ENCODE measurements around the gene WDFY2.
A peak's percentile ranks its signal among the peaks of the same experiment; 100 is the strongest.
"Not testable (repeated sequence)": the region's sequence is repeated elsewhere in the genome, so short reads cannot be mapped to it uniquely, and the experiment has no call there.

WDFY2 gene

DNA sequence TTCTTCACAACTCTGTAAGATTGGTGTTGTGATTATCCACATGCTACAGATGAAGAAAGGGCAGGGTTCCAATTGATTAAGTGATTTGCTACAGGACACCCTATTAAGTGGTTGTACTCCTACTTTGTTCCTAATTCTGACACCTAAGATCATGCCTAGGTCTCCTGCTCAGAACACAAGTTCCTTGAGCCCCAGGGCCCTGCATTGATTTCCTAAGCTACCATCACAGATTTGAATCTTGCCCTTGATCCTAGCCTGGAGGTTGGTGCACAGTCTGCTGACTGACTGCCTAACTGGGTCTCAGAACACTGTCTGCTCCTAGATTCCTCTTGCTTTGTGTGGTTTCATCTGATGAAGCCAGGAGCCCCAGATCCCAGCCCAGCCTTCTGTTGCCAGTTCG, 19.6 kb upstream of the WDFY2 start:
- DNase-seq, result no peak

- DNase-seq, result not testable (repeated sequence)
These were observed 15.3 kb upstream of the WDFY2 start for GRCh38 chr13:51569001-51569400.

DNA sequence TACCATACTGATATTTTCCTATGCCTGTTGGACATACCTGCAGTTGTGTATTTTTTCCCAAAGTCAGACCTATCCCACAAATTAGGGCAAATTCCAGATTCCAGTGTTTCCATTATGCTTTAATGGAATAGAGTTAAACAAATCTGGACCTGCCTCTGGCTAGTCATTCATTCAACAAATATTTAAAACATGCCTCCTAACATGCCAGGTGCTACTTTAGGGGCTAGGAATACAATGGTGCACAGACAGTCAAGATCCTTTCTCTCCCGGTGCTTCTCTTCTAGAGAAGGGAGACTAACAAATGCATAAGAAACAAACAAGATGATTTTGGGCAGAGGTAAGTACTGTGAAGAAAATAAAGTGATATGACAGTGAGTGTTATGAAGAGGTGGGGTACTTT, 7.5 kb upstream of the WDFY2 start:
- no peak for DNase-seq

DNA sequence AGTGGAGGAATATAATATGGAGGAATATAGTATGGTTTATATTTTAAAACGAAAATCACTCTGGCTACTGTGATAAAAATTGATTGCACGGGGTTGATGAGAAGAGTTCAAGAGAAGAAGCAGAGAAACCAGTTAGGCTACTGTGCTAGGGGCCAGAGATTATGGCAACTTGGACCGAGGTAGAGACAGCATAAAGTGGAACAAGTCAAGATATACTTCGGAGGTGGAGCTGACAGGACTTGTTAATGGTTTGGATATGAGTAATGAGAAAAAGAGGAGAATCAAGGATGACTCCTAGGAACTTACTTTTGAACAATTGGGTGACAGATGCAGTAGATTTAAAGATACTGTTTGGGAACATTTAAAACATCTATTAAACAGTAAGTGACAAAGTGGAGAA, 6.6 kb upstream of the WDFY2 start:
- no peak for DNase-seq

GRCh38 chr13:51579676-51580075, 4.6 kb upstream of the WDFY2 start:
- DNase-seq, result no peak

DNA sequence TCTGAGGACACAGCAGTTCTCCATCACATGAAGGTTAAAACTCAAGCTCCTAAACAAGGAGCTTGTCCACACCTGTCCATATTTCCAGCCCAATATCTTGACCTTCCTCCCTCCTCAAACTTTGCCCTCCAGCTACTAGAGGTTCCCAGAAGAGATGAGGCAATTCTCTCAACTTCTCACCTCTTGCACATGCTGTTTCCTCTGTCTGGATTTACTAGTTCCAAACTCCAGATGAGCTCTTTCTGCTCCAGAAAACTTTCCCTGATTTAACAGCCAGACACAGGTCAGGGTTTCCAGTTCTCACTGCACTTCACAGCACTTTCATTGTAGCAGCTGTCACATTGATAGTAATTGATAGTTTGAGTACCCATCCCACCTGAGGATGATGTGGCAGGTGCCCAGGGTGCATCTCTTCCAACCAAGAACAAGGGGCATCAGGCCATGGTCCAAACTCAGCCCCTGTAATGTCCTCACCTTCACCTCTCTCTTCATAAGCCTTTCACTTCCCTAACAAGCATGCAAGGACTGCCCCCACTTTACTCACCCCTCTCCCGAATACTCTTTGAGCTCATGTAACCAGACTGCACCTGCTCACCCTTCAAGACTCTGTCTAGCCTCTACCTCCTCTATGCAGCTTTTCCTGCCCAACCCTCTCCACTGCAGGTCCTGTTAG, 3.0 kb upstream of the WDFY2 start:
- no peak for DNase-seq

DNA sequence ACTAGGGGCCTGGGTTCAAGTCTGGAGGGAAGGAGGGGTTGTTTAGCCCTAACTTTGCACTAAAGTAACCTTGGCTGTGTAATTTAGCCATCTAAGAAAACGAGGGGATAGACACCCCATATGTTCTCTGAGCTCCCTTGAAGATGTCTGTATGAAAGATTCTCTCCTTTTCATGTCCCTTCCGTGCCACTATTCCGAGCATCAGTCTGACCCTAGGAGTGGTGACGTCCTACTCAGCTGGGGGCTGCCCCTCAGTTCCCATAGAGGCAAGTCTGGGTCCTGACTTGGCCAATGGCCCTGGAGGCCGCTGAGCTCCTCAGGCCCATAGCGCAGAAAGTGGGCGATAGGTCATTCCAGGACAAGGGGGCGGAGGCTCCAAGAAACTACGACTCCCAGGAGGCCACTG, 790 bp upstream of the WDFY2 start:
- DNase-seq, result no peak

GRCh38 chr13:51584731-51585672, 740 bp downstream of the WDFY2 start:
- DNase-seq, result peak; percentile 65

DNA sequence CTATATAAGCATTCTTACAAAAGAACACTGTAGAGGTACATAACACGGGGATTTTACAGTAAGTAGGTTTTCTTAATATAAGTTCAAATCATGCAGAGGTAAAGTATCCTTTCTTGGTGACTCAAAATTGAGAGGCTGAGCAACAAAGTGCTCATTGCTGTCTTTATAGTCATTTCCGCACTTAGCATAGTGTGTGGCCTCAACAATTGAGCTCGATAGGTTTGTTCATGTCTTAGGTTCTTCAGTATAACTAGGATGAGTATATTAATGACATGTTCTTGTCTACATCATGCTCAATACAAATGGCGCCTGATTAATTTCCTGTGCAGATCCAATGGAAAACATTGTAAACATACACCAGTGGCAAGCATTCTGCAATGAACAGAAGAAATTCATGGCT, 1.4 kb downstream of the WDFY2 start:
- no peak for DNase-seq

GRCh38 chr13:51587372-51587771, 3.1 kb downstream of the WDFY2 start:
- no peak for DNase-seq

DNA sequence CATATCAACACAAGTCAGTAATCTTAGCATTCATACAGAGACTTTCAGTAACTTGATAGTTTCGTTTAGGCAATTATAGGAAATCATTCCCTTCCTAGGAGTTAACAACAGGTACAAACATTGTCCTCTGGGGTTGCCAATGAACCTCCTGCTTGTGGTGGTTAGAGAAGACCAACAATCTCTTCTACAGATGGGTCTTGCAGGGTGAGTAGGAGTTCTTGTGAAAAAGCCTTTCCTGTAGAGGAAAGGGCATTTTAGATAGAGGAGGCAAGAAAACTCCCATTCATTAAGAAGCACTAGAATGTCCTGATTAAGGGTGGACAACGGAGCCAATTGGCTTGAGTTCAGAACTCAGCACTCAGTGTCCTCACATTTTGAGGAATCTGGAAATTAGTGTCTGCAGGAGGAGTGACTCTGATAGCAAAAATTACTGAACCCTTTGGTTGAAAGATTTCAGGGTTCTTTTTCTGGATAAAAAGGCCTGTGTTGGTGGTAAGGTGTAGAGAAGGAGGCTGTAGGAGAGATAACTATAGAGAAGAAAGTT, 4.2 kb downstream of the WDFY2 start:
- no peak for DNase-seq

- no peak for DNase-seq
These were observed 5.5 kb downstream of the WDFY2 start for GRCh38 chr13:51589793-51590192.

GRCh38 chr13:51590231-51590970, 6.1 kb downstream of the WDFY2 start:
- no peak for DNase-seq

- no peak for DNase-seq
These were observed 6.8 kb downstream of the WDFY2 start for GRCh38 chr13:51590971-51591627.

GRCh38 chr13:51591938-51592337, 7.7 kb downstream of the WDFY2 start:
- not testable (repeated sequence) for DNase-seq

DNA sequence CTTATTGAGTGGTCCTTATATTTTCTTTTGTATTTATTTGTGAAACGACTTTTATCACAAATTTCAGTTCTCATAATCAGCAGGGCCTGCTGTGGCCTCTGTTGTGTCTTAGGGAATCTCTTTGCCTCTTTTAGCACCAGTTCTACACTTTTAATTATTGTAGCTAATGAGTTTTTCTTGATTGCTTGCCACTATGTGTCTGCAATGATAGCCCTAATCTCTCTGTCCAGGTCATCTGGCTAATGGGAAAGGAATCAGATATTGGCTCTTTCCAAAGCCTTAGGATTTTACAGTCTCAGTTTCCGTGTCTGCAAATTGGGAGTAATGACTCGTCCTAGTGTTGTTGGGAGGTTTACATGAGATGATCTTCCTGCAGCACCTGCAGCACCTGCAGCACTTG, 10.2 kb downstream of the WDFY2 start:
- no peak for DNase-seq

GRCh38 chr13:51595416-51595815, 11.2 kb downstream of the WDFY2 start:
- no peak for DNase-seq

DNA sequence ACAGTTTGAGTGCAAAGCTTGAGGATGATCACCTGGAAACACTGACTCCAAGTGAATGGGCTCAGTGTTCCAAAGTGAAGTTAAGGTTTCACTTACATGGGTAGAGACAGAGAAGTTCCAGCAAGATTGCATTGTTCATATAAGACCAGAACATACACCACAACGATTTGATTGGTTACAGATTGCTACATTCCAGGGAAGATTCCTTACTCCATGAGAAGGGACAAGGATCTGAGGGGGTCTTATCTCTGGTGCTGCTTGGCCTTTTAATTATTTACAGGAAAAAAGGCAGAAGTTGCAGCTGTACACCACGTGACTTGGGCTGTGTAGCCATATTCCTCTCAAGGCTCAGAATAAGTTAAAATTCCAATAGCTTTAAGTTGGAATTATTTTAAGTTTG, 12.3 kb downstream of the WDFY2 start:
- DNase-seq, result no peak

GRCh38 chr13:51599444-51600176, 15.3 kb downstream of the WDFY2 start:
- no peak for DNase-seq

GRCh38 chr13:51600703-51601102, 16.4 kb downstream of the WDFY2 start:
- DNase-seq, result no peak

- no peak for DNase-seq
These were observed 17.6 kb downstream of the WDFY2 start for GRCh38 chr13:51601601-51602565.

Data from activated CD4-positive, alpha-beta T cell treated with anti-CD3 and anti-CD28 coated beads, Interleukin-2, amount 50 U/mL, for 1 hour (primary cell).